Measurements from ENCODE around the gene ARL13B.

The ARL13B gene

DNA sequence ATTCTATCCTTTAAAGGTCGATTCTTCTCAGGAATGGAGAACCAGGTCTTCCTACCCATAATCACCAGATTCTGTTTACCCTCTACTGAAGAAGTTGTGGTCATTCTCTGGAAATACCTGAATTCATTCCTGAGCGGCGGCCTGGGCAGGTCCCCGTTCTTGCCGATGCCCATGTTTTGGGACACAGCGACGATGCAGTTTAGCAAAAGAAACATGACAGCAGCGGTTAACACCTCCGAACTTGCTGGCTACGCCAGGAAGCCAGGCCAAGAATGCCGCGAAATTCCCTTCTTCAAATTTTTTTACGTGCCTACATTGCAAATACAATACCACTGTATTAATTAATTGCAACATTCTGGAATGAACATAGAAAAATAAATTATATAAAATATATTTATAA lies 81.3 kb downstream of the ARL13B start:
- H3K36me3 ChIP-seq (ENCODE audit: insufficient read depth, low read length) = peaks cover 15% of the 10 kb centered on the region
- no peak for DNase-seq (ENCODE audit: low read depth, low spot score)
- H3K9ac ChIP-seq (ENCODE audit: insufficient read length) = no peak overlapping the region
- no peaks in the 10 kb centered on the region for H3K9me3 ChIP-seq (ENCODE audit: low read depth, low read length)
- H3K27ac ChIP-seq = no peak overlapping the region
- no peak overlapping the region for H3K4me3 ChIP-seq
- TF ChIP-seq FOXP2 (optimal IDR thresholded peaks at IDR 0.05; ENCODE audit: control extremely low read depth, extremely low read length, insufficient read depth) = no peak
- TF ChIP-seq EZH2 (IDR thresholded peaks at IDR 0.05) = no peak
- TF ChIP-seq POLR2AphosphoS5 (IDR thresholded peaks at IDR 0.05; ENCODE audit: borderline replicate concordance, low read depth, low read length) = no peak

DNA sequence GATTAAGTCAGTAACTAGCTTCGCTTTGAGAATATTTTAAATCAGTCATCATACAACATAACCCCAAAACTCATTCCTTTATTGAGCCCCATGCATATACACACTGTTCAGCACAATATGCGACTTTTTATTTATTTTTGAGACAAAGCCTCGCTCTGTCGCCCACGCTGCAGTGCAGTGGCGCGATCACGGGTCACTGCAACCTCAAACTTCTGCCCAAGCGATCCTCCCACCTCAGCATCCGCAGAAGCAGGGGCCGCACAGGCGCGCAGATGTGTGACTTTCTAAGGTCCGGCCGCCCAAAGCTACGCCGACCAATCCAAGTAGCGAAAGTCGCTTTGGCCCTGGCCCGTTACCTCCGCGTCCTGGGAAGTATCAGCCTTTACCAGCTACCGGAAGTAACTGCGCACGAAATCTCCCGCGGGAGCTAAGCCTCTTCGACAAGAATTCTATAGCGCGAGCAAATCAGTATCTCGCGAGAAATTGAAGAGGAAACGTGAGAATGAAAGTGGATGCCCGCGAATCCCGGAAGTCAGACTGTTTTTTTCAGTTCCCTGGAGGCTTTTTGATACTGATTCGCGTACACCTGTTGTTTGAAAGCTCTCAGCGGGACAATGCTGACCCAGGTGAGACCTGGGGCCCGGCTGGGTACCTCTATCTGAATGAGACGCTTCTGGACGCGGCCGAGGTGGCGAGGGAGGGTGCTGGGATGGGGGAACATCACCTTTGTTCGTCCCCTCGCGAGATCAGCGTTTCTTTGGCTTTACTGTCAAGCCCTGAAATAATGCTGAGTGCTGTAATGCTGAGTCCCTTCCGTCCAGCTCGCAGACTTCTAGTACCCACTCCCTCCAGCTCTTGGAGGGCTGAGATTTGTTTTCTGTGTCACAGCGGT lies 82.8 kb downstream of the ARL13B start, which contains the start of the genes DHFR2 and NSUN3:
Gene DHFR2 (minus strand): TSS at position 404 of the 892 bp plus-strand sequence. CDS start 1,405 bp downstream, outside the sequence.
Gene NSUN3 (plus strand): TSS at position 549 of the 892 bp plus-strand sequence. CDS start 66 bp downstream, at position 615.
- peak; percentile 87 for DNase-seq (ENCODE audit: low read depth, low spot score)
- Histone ChIP-seq H3K9me3 (ENCODE audit: low read depth, low read length) (no peaks in the 10 kb centered on the region), H3K4me3 (peak within 1 kb of the TSS; percentile 92), H3K36me3 (ENCODE audit: insufficient read depth, low read length) (peaks cover 22% of the 10 kb centered on the region), H3K9ac (ENCODE audit: insufficient read length) (peak within 1 kb of the TSS; percentile 100), H3K27ac (peak within 1 kb of the TSS; percentile 83)
- TF ChIP-seq FOXP2 (optimal IDR thresholded peaks at IDR 0.05; ENCODE audit: control extremely low read depth, extremely low read length, insufficient read depth) (peak; percentile 71), EZH2 (IDR thresholded peaks at IDR 0.05) (no peak), POLR2AphosphoS5 (IDR thresholded peaks at IDR 0.05; ENCODE audit: borderline replicate concordance, low read depth, low read length) (peak; percentile 95)

DNA sequence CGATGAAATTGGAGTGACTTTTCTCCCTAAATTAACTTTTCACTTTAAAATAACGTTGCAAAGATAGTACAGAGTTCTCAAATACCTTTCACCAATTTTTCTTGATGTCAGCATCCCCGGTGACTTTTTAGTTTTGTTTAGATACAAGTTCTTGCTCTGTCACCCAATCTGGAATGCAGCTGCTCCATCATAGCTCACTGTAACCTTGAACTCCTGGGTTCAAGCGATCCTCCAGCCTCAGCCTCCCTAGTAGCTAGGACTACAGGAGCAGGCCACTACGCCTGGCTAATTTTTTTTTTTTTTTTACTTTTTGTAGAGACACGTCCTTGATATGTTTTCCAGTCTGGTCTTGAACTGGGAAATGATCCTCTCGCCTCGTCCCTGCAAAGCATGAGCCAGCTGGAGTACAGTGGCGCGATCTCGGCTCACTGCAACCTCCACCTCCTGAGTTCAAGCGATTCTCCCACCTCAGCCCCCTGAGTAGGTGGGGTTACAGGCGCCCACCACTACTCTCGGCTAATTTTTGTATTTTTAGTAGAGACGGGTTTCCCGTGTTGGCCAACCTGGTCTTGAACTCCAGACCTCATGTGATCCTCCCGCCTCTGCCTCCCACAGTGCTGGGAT lies 83.7 kb downstream of the ARL13B start:
- DNase-seq (ENCODE audit: low read depth, low spot score) = no peak
- H3K9ac ChIP-seq (ENCODE audit: insufficient read length) = peak overlapping the region; percentile 100
- peak overlapping the region; percentile 92 for H3K4me3 ChIP-seq
- H3K9me3 ChIP-seq (ENCODE audit: low read depth, low read length) = no peaks in the 10 kb centered on the region
- H3K27ac ChIP-seq = peak overlapping the region; percentile 83
- TF ChIP-seq EZH2 (IDR thresholded peaks at IDR 0.05) (no peak), POLR2AphosphoS5 (IDR thresholded peaks at IDR 0.05; ENCODE audit: borderline replicate concordance, low read depth, low read length) (no peak), FOXP2 (optimal IDR thresholded peaks at IDR 0.05; ENCODE audit: control extremely low read depth, extremely low read length, insufficient read depth) (no peak)
- H3K36me3 ChIP-seq (ENCODE audit: insufficient read depth, low read length) = peaks cover 22% of the 10 kb centered on the region

DNA sequence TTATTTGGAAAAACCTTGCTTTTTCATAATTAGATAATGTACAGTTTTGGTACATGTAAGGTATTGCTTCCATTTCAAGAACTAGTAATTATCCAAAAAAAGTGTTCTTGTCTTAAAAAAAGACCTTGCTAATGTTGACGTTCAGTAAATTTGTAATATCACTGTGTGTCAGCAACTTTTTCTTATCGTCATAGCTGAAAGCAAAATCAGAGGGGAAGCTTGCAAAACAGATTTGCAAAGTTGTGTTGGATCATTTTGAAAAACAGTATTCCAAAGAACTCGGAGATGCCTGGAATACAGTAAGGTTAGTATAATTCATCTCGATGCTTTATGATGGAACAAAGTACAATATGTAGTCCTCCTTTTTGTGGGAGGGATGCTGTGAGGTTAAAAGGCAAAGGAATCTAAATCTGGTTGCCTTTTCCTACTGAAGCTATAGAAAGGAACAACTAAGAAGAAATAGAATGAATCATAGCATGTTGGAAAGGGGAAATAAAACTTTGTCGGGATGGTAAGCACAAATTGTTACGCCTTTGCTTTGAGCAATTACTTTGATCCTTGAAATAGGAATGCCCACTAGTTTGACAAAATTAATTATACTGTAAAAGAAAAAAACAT lies 84.4 kb downstream of the ARL13B start:
- Histone ChIP-seq H3K9me3 (ENCODE audit: low read depth, low read length) (no peaks in the 10 kb centered on the region), H3K9ac (ENCODE audit: insufficient read length) (peak overlapping the region; percentile 100), H3K4me3 (peak overlapping the region; percentile 92), H3K27ac (no peak overlapping the region), H3K36me3 (ENCODE audit: insufficient read depth, low read length) (peaks cover 19% of the 10 kb centered on the region)
- no peak for DNase-seq (ENCODE audit: low read depth, low spot score)
- no peak for TF ChIP-seq FOXP2 (optimal IDR thresholded peaks at IDR 0.05; ENCODE audit: control extremely low read depth, extremely low read length, insufficient read depth)
- TF ChIP-seq POLR2AphosphoS5 (IDR thresholded peaks at IDR 0.05; ENCODE audit: borderline replicate concordance, low read depth, low read length) = no peak
- TF ChIP-seq EZH2 (IDR thresholded peaks at IDR 0.05) = no peak

DNA sequence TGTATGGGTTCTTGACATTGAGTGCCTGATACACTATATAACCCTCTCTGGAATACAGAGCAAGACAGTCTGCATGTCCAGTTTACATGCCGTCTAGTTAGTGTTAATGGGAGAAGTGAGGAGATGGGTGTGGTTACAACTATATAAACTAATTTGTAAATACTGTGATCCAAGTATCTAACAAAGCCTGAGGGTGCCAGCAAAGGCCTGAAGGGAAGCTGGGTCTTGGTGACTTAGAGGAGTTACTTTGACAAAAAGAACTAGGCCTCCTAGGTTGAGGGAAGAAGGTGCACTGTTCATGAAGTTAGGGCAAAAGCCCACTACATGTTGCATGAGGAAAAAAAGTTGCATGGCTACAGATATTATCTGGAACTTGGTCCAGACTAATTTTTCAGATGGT lies 85.2 kb downstream of the ARL13B start:
- Histone ChIP-seq H3K4me3 (no peak overlapping the region), H3K9me3 (ENCODE audit: low read depth, low read length) (no peaks in the 10 kb centered on the region), H3K9ac (ENCODE audit: insufficient read length) (no peak overlapping the region), H3K27ac (no peak overlapping the region), H3K36me3 (ENCODE audit: insufficient read depth, low read length) (peaks cover 16% of the 10 kb centered on the region)
- TF ChIP-seq EZH2 (IDR thresholded peaks at IDR 0.05) (no peak), FOXP2 (optimal IDR thresholded peaks at IDR 0.05; ENCODE audit: control extremely low read depth, extremely low read length, insufficient read depth) (no peak), POLR2AphosphoS5 (IDR thresholded peaks at IDR 0.05; ENCODE audit: borderline replicate concordance, low read depth, low read length) (no peak)
- DNase-seq (ENCODE audit: low read depth, low spot score) = no peak

DNA sequence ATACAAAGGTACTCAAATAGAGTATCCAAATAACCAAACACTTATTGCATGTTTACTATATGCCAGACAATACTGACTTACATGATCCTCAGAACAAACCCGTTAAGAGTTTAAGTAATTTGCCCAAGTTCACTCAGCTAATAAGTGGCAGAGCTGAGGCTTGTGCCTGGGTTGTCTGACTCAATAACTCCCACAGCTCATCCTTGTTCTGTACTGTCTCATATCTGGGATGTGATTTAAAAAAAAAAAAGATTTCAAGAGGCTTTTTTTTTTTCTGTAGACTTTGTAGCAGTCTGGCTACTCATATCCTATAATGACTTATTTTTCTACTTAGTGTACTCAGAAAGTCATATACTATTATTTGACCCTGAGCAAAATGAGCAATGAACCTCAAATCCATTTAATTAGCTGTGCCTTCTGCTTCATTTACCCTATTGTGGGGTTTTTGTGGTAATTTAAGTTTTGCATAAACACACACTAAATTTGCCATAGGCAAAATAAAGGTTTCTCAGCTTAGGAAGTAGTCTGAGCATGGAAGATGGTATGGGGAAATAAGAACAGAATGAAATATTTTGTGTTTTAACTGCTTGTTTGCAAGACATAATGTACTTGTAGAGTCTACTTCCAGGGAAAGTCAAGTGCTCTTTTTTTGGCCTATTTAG lies 86.0 kb downstream of the ARL13B start:
- peaks cover 11% of the 10 kb centered on the region for H3K36me3 ChIP-seq (ENCODE audit: insufficient read depth, low read length)

DNA sequence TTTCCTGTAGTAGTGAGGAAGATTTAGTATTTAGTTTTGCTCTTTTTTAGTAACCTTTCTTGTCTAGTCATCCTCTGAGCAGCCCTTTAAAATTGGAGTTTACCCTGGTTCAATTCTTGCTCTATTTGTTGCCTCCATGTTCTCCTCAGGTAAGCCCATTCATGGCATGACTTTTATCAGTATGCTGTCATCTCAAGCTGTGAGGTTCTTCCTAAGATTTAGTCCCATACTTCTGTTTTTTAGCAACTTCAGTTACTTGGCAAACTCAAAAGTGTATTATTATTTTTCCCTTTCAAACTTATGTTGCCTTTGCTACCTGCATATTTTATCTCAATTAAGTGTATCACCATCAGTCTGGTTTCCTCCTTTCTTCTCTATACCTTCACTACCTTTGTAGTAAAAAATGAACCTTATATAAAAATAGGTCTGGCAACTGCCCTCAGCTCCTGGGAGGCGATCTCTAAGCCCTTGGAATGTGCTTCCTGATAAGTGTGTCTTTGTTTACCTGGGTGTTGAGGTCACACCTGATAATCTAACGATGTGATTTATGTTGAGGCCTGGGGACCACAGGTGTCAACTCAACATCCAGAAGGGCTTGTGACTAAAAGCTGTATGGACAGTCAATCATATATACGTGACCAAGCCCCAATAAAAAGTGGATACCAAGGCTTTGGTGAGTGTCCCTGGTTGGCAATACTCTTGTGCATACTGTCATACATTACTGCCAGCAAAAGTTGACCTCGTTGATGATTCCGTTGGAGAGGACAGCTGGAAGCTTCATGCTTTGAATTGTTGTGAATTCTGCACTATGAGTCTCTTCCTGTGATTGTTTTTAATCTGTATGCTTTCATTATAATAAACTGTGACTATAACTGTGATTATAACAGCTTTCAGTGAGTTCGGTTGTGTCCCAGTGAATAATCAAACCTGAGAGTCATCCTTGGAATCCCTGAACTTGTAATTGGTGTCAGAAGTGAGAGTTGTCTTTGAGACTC lies 86.8 kb downstream of the ARL13B start:
- Histone ChIP-seq H3K36me3 (ENCODE audit: insufficient read depth, low read length) (peaks cover 13% of the 10 kb centered on the region), H3K9ac (ENCODE audit: insufficient read length) (no peak overlapping the region), H3K27ac (peak overlapping the region; percentile 33; the same call in 1 of the 2 replicates), H3K9me3 (ENCODE audit: low read depth, low read length) (no peaks in the 10 kb centered on the region), H3K4me3 (no peak overlapping the region)
- TF ChIP-seq FOXP2 (optimal IDR thresholded peaks at IDR 0.05; ENCODE audit: control extremely low read depth, extremely low read length, insufficient read depth) (no peak), EZH2 (IDR thresholded peaks at IDR 0.05) (no peak), POLR2AphosphoS5 (IDR thresholded peaks at IDR 0.05; ENCODE audit: borderline replicate concordance, low read depth, low read length) (no peak)
- no peak for DNase-seq (ENCODE audit: low read depth, low spot score)

More for the DNA sequence above, 86.0 kb downstream of the ARL13B start:
- Histone ChIP-seq H3K9ac (ENCODE audit: insufficient read length) (peak overlapping the region; percentile 11), H3K27ac (peak overlapping the region; percentile 33; the same call in 1 of the 2 replicates), H3K9me3 (ENCODE audit: low read depth, low read length) (no peaks in the 10 kb centered on the region), H3K4me3 (no peak overlapping the region)
- no peak for TF ChIP-seq POLR2AphosphoS5 (IDR thresholded peaks at IDR 0.05; ENCODE audit: borderline replicate concordance, low read depth, low read length)
- no peak for TF ChIP-seq FOXP2 (optimal IDR thresholded peaks at IDR 0.05; ENCODE audit: control extremely low read depth, extremely low read length, insufficient read depth)
- TF ChIP-seq EZH2 (IDR thresholded peaks at IDR 0.05) = no peak
- DNase-seq (ENCODE audit: low read depth, low spot score) = no peak
